Peyer's patch (tissue), 4 donors: ENCODE results near the gene NPEPL1.

ENCODE experiments used
- POLR2A ChIP-seq, 2 donors: fragments of 450-650 bp; IDR thresholded peaks; one replicate each; pipeline ENCODE4 v1.5.1; 2017; ENCODE audit warnings: antibody characterized with exemption in 2 of 2, mild to moderate bottlenecking in 2 of 2, moderate library complexity in 2 of 2
- TF ChIP-seq, protein P1 (sequence below), 6 experiments: fragments of 450-650 bp in 4 of 6; fragments of 200-600 bp in 2 of 6; sonication (generic) in 1 of 6; IDR thresholded peaks; one replicate each; pipeline ENCODE4 v1.5.1; 2017 to 2019; ENCODE audit warnings: antibody characterized with exemption in 6 of 6, mild to moderate bottlenecking in 3 of 6, moderate library complexity in 1 of 6

DNA sequence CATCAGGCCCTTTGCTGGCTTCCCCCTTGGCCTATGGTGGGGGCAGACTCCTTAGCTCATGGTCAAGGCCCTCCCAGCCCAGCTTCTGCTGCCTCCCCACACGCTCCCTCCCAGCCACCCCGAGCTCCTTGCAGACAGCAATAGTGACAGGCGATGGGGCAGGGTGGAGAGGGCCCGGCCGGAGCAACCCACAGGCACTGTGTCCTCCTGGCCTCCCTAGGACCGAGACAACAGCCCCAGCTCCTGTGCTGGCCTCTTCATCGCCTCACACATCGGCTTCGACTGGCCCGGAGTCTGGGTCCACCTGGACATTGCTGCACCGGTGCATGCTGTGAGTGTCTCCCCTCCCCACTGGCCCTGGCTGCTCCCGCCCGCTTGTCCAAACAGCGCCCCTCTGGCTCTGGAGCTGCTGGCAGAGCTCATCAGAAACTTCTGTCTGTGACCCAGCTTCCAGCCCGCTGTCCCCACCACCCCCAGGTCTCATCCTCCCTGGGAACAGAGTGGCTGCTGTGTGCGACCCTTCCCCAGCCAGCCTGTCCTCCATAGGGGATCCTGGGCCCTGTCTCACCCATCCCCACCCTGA lies 21.8 kb downstream of the NPEPL1 start:
- TF ChIP-seq, protein P1, sequence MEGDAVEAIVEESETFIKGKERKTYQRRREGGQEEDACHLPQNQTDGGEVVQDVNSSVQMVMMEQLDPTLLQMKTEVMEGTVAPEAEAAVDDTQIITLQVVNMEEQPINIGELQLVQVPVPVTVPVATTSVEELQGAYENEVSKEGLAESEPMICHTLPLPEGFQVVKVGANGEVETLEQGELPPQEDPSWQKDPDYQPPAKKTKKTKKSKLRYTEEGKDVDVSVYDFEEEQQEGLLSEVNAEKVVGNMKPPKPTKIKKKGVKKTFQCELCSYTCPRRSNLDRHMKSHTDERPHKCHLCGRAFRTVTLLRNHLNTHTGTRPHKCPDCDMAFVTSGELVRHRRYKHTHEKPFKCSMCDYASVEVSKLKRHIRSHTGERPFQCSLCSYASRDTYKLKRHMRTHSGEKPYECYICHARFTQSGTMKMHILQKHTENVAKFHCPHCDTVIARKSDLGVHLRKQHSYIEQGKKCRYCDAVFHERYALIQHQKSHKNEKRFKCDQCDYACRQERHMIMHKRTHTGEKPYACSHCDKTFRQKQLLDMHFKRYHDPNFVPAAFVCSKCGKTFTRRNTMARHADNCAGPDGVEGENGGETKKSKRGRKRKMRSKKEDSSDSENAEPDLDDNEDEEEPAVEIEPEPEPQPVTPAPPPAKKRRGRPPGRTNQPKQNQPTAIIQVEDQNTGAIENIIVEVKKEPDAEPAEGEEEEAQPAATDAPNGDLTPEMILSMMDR (IDR thresholded peaks at IDR 0.05) = no peak
- no peak for TF ChIP-seq POLR2A (IDR thresholded peaks at IDR 0.05)
